ENCODE measurements around the gene C16orf74. TPM values are rescaled to one million over a fixed set of nuclear protein-coding genes. Genes with fewer than 3 reads are reported as not detected.

Gene C16orf74
- total RNA-seq (2014; rRNA removed; shearing (Covaris generic)) (3.8 and 13.2 TPM in 2 replicates), polyA plus RNA-seq (2016; fragmentation: Nextera tagmentation; extraction: Ambion mirVana) (6.5 and 7.0 TPM in 2 replicates)

DNA sequence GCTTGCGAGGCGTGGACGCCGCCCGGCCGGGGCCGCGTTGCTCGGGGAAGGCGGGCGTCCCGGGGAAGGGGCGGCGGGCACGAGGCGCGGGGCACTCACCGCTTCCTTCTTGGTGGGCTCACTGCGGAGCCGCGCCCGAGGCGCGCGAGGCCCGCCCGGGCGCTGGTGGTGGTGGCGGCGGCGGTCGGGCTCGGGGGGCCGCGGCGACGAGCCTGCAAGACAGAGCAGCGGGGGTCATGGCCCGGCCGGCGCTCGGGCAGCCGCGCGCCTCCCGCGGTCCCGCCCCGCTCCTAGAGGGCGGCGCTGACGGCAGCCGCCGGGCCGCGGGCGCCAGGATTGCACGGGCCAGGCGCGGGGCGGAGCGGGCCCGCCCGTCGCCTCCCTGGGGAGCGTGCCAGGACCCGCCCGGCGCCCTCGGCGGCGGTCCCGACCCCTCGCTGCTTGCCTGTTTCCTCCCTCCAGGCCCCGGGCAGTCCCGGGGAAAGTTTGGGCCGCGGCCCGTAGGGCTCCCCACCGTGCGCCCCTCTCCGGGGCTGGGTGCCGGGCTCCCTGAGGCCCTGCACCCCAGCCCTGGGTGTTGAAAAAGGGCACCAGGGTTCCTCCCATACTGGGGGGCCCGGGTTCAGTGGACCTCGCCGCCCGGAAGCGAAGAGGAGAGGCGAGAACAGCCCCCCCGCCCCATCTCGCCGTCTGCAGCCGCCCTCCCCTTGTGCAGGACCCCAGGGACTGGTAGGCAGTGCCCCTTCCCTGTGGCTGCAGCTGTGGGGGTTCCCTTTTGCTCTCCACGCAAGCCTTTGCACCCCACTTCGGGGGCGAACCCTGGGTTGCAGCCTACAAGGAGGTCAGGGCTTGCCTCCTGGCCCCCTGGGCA lies at the start of gene C16orf74:
C16orf74 (minus strand) TSS at position 270 of the 871 bp plus-strand sequence. CDS start 15,879 bp downstream, outside the sequence.
- Histone ChIP-seq H3K27ac (no peak within 1 kb of the TSS), H3K36me3 (ENCODE audit: low read depth) (no peaks in the 10 kb centered on the region), H3K4me1 (ENCODE audit: insufficient read depth) (peaks cover 13% of the 10 kb centered on the region), H3K4me2 (ENCODE audit: unreplicated experiment) (peak within 1 kb of the TSS; percentile 70), H3K9me2 (ENCODE audit: insufficient read depth) (no peaks in the 10 kb centered on the region), H3K9ac (peak within 1 kb of the TSS; percentile 58), H3K27me3 (replicated peaks; ENCODE audit: insufficient read depth) (no peaks in the 10 kb centered on the region), H4K20me1 (ENCODE audit: insufficient read depth) (no peaks in the 10 kb centered on the region), H3F3A (ENCODE audit: insufficient read depth) (no peaks in the 10 kb centered on the region), H3K79me2 (ENCODE audit: insufficient read depth) (no peaks in the 10 kb centered on the region), H3K9me3 (ENCODE audit: low read depth) (no peaks in the 10 kb centered on the region), H2AFZ (peak within 1 kb of the TSS; percentile 79), H3K4me3 (peak within 1 kb of the TSS; percentile 71)
- TF ChIP-seq EZH2 (IDR thresholded peaks at IDR 0.05; ENCODE audit: insufficient read depth, poor library complexity, severe bottlenecking) (no peak), EZH2phosphoT487 (IDR thresholded peaks at IDR 0.05; ENCODE audit: insufficient read depth, low read depth) (no peak)
- peak; percentile 83 for DNase-seq
- WGBS, 2 experiments (ENCODE audit: low coverage in 1 of 2, low lambda C conversion rate in 2 of 2, missing lambda C conversion rate in 2 of 2) = 6 to 10% methylated on average over 35 to 53 of the region's 96 CpGs
- in situ Hi-C loops (cut with MboI) = no loop called here

- Histone ChIP-seq H3K4me1 (ENCODE audit: insufficient read depth) (peaks cover 13% of the 10 kb centered on the region), H3F3A (ENCODE audit: insufficient read depth) (no peaks in the 10 kb centered on the region), H3K9ac (peak overlapping the region; percentile 93), H3K4me2 (ENCODE audit: unreplicated experiment) (peak overlapping the region; percentile 82), H3K9me2 (ENCODE audit: insufficient read depth) (no peaks in the 10 kb centered on the region), H2AFZ (peak overlapping the region; percentile 83), H3K79me2 (ENCODE audit: insufficient read depth) (peaks cover 94% of the 10 kb centered on the region), H4K20me1 (ENCODE audit: insufficient read depth) (no peaks in the 10 kb centered on the region; the same call in 1 of the 2 replicates), H3K27me3 (replicated peaks; ENCODE audit: insufficient read depth) (no peaks in the 10 kb centered on the region), H3K36me3 (ENCODE audit: low read depth) (peaks cover 33% of the 10 kb centered on the region), H3K27ac (peak overlapping the region; percentile 73), H3K4me3 (peak overlapping the region; percentile 80), H3K9me3 (ENCODE audit: low read depth) (no peaks in the 10 kb centered on the region)
- TF ChIP-seq EZH2 (IDR thresholded peaks at IDR 0.05; ENCODE audit: insufficient read depth, poor library complexity, severe bottlenecking) = no peak
- TF ChIP-seq EZH2phosphoT487 (IDR thresholded peaks at IDR 0.05; ENCODE audit: insufficient read depth, low read depth) = no peak
- peak; percentile 77 for DNase-seq
- 7 to 9% methylated on average over 9 of the region's 9 CpGs for WGBS, 2 experiments (ENCODE audit: low coverage in 1 of 2, low lambda C conversion rate in 2 of 2, missing lambda C conversion rate in 2 of 2)
- in situ Hi-C loops (cut with MboI) = no loop called here
Measured at GRCh38 chr16:85800321-85800669, 49.4 kb upstream of the C16orf74 start.

DNA sequence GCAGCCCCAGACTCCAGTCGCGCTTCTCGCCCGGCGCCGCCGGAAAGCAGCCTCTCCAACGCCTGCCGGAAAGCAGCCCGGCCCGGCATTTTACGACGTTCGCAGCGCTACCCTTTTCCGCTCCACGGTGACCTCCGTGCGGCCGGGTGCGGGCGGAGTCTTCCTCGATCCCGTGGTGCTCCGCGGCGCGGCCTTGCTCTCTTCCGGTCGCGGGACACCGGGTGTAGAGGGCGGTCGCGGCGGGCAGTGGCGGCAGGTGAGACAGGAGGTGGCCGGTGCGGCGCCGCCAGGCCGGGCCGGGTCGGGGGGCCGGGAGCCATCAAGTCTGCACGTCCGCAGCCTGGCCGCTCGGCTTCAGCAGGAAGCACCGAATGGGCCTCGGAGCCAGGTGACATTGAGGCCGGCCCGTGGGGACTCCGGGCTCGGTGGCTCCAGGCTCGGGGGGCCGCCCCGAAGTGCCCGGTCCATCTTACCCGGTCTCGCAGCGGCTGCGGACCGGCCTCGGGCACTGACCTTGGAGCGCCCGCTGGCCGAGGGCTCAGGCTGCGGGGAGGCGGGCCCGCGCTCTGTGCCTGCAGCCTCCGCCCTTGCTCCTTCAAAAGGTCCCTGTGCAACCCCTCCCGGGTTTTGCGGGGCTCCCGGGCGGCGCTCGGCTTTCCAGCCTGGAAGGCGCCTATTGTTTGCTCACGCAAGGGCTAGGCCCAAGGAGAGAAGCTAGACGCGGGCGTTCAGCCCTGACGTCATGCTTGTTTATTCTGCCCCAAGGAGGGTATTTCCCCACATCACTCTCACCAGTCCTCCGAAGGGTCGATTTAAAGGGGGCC lies 48.8 kb upstream of the C16orf74 start, which contains the start of the genes COX4I1 and EMC8:
COX4I1 (plus strand) TSS at position 199 of the 824 bp plus-strand sequence. CDS start 1,511 bp downstream, outside the sequence.
EMC8 (minus strand) TSS at position 48 of the 824 bp plus-strand sequence. CDS start 249 bp downstream, outside the sequence.
- Histone ChIP-seq H3K9ac (peak within 1 kb of the TSS; percentile 93), H3K36me3 (ENCODE audit: low read depth) (peaks cover 27% of the 10 kb centered on the region), H2AFZ (peak within 1 kb of the TSS; percentile 83), H3K4me1 (ENCODE audit: insufficient read depth) (peaks cover 13% of the 10 kb centered on the region), H3K4me2 (ENCODE audit: unreplicated experiment) (peak within 1 kb of the TSS; percentile 93), H3F3A (ENCODE audit: insufficient read depth) (no peaks in the 10 kb centered on the region), H3K4me3 (peak within 1 kb of the TSS; percentile 80), H3K27me3 (replicated peaks; ENCODE audit: insufficient read depth) (no peaks in the 10 kb centered on the region), H3K79me2 (ENCODE audit: insufficient read depth) (peaks cover 94% of the 10 kb centered on the region), H3K9me2 (ENCODE audit: insufficient read depth) (no peaks in the 10 kb centered on the region), H4K20me1 (ENCODE audit: insufficient read depth) (no peaks in the 10 kb centered on the region; the same call in 1 of the 2 replicates), H3K9me3 (ENCODE audit: low read depth) (no peaks in the 10 kb centered on the region), H3K27ac (peak within 1 kb of the TSS; percentile 73)
- DNase-seq = peak; percentile 97
- no peak for TF ChIP-seq EZH2 (IDR thresholded peaks at IDR 0.05; ENCODE audit: insufficient read depth, poor library complexity, severe bottlenecking)
- no peak for TF ChIP-seq EZH2phosphoT487 (IDR thresholded peaks at IDR 0.05; ENCODE audit: insufficient read depth, low read depth)
- in situ Hi-C loops (cut with MboI) = no loop called here
- 0 to 2% methylated on average over 43 to 86 of the region's 87 CpGs for WGBS, 2 experiments (ENCODE audit: low coverage in 1 of 2, low lambda C conversion rate in 2 of 2, missing lambda C conversion rate in 2 of 2)

All from GM23248 (cell line).